Lower leg skin (tissue), 3 donors: Measurements from ENCODE around the gene EHMT1.

Source experiments
- POLR2A ChIP-seq, 2 donors: fragments of 450-650 bp; IDR thresholded peaks; one replicate each; pipeline ENCODE4 v1.6.1; 2016 to 2017; ENCODE audit warnings: antibody characterized with exemption in 2 of 2, mild to moderate bottlenecking in 1 of 2, moderate library complexity in 1 of 2
- TF ChIP-seq, protein P1 (sequence below), 3 donors: fragments of 450-650 bp; IDR thresholded peaks; one replicate each; pipeline ENCODE4 v1.5.1; 2016; ENCODE audit warnings: antibody characterized with exemption in 3 of 3, mild to moderate bottlenecking in 3 of 3, moderate library complexity in 2 of 3

DNA sequence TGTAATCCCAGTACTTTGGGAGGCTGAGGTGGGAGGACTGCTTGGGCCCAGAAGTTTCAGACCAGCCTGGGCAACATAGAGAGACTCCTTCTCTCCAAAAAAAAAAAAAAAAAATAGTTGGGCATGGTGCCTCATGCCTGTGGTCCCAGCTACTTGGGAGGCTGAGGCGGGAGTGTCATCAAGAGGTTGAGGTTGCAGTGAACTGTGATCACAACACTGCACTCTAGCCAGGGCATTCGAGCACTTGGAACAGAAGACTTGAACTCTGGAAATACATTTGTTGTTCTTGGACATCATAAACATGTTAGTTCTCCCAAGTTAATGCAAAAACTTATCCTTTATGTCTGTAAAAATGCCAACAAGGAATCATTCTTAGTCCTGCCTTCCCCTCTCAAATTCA, 29.6 kb downstream of the EHMT1 start:
- TF ChIP-seq, protein P1, sequence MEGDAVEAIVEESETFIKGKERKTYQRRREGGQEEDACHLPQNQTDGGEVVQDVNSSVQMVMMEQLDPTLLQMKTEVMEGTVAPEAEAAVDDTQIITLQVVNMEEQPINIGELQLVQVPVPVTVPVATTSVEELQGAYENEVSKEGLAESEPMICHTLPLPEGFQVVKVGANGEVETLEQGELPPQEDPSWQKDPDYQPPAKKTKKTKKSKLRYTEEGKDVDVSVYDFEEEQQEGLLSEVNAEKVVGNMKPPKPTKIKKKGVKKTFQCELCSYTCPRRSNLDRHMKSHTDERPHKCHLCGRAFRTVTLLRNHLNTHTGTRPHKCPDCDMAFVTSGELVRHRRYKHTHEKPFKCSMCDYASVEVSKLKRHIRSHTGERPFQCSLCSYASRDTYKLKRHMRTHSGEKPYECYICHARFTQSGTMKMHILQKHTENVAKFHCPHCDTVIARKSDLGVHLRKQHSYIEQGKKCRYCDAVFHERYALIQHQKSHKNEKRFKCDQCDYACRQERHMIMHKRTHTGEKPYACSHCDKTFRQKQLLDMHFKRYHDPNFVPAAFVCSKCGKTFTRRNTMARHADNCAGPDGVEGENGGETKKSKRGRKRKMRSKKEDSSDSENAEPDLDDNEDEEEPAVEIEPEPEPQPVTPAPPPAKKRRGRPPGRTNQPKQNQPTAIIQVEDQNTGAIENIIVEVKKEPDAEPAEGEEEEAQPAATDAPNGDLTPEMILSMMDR (IDR thresholded peaks at IDR 0.05): no peak
- TF ChIP-seq POLR2A (IDR thresholded peaks at IDR 0.05): no peak
